Calu3 (cell line): Measurements from ENCODE around the gene XRCC4. TPM values are rescaled to one million over a fixed set of nuclear protein-coding genes. Genes with fewer than 3 reads are reported as not detected.

Experiments used
- BruUV-seq: library from RNA; stranded (reverse); fragments of 400-500 nt; replicated peaks from 2 replicates; lab custom pipeline; 2021; lab: Mats Ljungman, UMichigan
- CTCF ChIA-PET: fragments of 300-600 bp; sonication (Branson Sonifier 250); formaldehyde crosslinking; loops from one replicate; lab custom pipeline; 2022; ENCODE audit warnings: antibody characterized with exemption; lab: Charles Lee
- DNase-seq: peaks from one replicate; pipeline ENCODE4 v3.0.0; 2022
- H3K27ac Mint-ChIP-seq: one replicate; pipeline ENCODE4 v1.8.0; 2022; ENCODE audit warnings: mixed read lengths; ENCODE audit not compliant: unreplicated experiment
- H3K27me3 Mint-ChIP-seq: one replicate; pipeline ENCODE4 v1.8.0; 2022; ENCODE audit warnings: mixed read lengths; ENCODE audit not compliant: unreplicated experiment
- H3K36me3 Mint-ChIP-seq: one replicate; pipeline ENCODE4 v1.8.0; 2022; ENCODE audit warnings: mild to moderate bottlenecking, moderate library complexity, mixed read lengths; ENCODE audit not compliant: insufficient read depth, unreplicated experiment
- H3K4me1 Mint-ChIP-seq: one replicate; pipeline ENCODE4 v1.8.0; 2022; ENCODE audit warnings: mild to moderate bottlenecking, low read depth, mixed read lengths; ENCODE audit not compliant: unreplicated experiment
- H3K4me3 Mint-ChIP-seq: one replicate; pipeline ENCODE4 v1.8.0; 2022; ENCODE audit warnings: mild to moderate bottlenecking, low read depth, moderate library complexity, mixed read lengths; ENCODE audit not compliant: unreplicated experiment
- H3K9me3 Mint-ChIP-seq: one replicate; pipeline ENCODE4 v1.8.0; 2022; ENCODE audit warnings: low read depth, mixed read lengths; ENCODE audit not compliant: unreplicated experiment
- CTCF ChIP-seq: fragments of 200-600 bp; IDR thresholded peaks from one replicate; pipeline ENCODE4 v1.8.0; 2022; ENCODE audit warnings: antibody characterized with exemption; ENCODE audit not compliant: unreplicated experiment
- intact Hi-C: fragments of 100-400 bp; cut with micrococcal nuclease; formaldehyde crosslinking; loops from one replicate; pipeline ENCODE4 v1.10.0; 2022; ENCODE audit not compliant: unreplicated experiment
- total RNA-seq: library from RNA; stranded (reverse); gene quantifications from 2 replicates; pipeline ENCODE4 v1.2.3, GENCODE V29; 2022

The XRCC4 gene
- total RNA-seq, 1 experiment from 2014 or later: 25.5 TPM

- CTCF ChIA-PET: no interaction called here
- no peaks in the 10 kb centered on the region for H3K9me3 Mint-ChIP-seq
- no peak for DNase-seq
- peaks cover 4% of the 10 kb centered on the region for H3K36me3 Mint-ChIP-seq
- BruUV-seq: no TSS peak
- intact Hi-C loops: no loop called here
- TF ChIP-seq CTCF: no peak
- no peak overlapping the region for H3K4me3 Mint-ChIP-seq
- H3K4me1 Mint-ChIP-seq: peaks cover 31% of the 10 kb centered on the region
- no peaks in the 10 kb centered on the region for H3K27me3 Mint-ChIP-seq
- H3K27ac Mint-ChIP-seq: no peak overlapping the region
These were observed 24.2 kb downstream of the XRCC4 start for GRCh38 chr5:83101514-83101913.

- Mint-ChIP-seq H3K27me3 (no peaks in the 10 kb centered on the region), H3K27ac (no peak overlapping the region), H3K9me3 (no peaks in the 10 kb centered on the region), H3K36me3 (no peaks in the 10 kb centered on the region), H3K4me3 (no peak overlapping the region), H3K4me1 (peaks cover 21% of the 10 kb centered on the region)
- intact Hi-C loops: no loop called here
- CTCF ChIA-PET: no interaction called here
- no peak for TF ChIP-seq CTCF
- no peak for DNase-seq
- no TSS peak for BruUV-seq
These were observed 25.1 kb downstream of the XRCC4 start for GRCh38 chr5:83102364-83102980.

- Mint-ChIP-seq H3K4me1 (peaks cover 13% of the 10 kb centered on the region), H3K36me3 (no peaks in the 10 kb centered on the region), H3K4me3 (no peak overlapping the region), H3K27ac (no peak overlapping the region), H3K27me3 (no peaks in the 10 kb centered on the region), H3K9me3 (no peaks in the 10 kb centered on the region)
- no peak for TF ChIP-seq CTCF
- DNase-seq: no peak
- intact Hi-C loops: no loop called here
- BruUV-seq: no TSS peak
- CTCF ChIA-PET: no interaction called here
These were observed 26.7 kb downstream of the XRCC4 start for GRCh38 chr5:83104021-83104420.

- Mint-ChIP-seq H3K4me1 (no peaks in the 10 kb centered on the region), H3K9me3 (no peaks in the 10 kb centered on the region), H3K27me3 (no peaks in the 10 kb centered on the region), H3K27ac (no peak overlapping the region), H3K36me3 (no peaks in the 10 kb centered on the region), H3K4me3 (no peak overlapping the region)
- intact Hi-C loops: no loop called here
- no TSS peak for BruUV-seq
- CTCF ChIA-PET: interaction anchor here (1.0 kb wide), 1 partner anchor 30 kb away, joined by 4 read pairs; the partner anchor contains the start of genes TMEM167A and XRCC4
- TF ChIP-seq CTCF: no peak
- no peak for DNase-seq
These were observed 30.5 kb downstream of the XRCC4 start for GRCh38 chr5:83107692-83108420.
